Measurements from ENCODE around the gene MAD1L1.

MAD1L1 gene

GRCh38 chr7:2191016-2191415 is 41.7 kb downstream of the MAD1L1 start (continued):
- no peak for TF ChIP-seq TSHZ1 (tag by site-specific recombination; IDR thresholded peaks at IDR 0.05; ENCODE audit: borderline replicate concordance)
- no peak for TF ChIP-seq ZNF175 (tag by site-specific recombination; IDR thresholded peaks at IDR 0.05)
- TF ChIP-seq ZBTB21 (tag by site-specific recombination; IDR thresholded peaks at IDR 0.05), result no peak
- TF ChIP-seq ZNF571 (tag by site-specific recombination; IDR thresholded peaks at IDR 0.05), result no peak
- no peak for TF ChIP-seq ZNF354C (tag by site-specific recombination; IDR thresholded peaks at IDR 0.05; ENCODE audit: borderline replicate concordance, low read depth)
- TF ChIP-seq OSR2 (tag by site-specific recombination; IDR thresholded peaks at IDR 0.05), result no peak

DNA sequence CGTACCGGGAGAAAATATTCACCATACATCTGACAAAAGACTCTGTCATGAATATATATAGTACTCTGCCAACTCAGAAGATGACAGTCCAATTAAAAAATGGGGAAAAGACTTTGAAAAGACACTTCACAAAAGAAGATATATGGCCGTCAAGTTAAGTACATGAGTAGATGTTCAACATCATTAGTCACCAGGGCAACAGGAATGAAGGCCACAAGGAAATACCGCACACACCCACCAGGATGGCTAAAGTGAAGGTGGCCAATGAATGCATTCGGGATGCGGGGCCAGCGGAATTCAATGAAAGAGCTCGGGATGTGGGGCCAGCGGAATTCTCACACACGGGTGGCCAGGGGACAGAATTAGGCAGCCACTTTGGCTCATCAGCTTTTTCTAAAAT is 42.2 kb downstream of the MAD1L1 start:
- Histone ChIP-seq H3K27ac (ENCODE audit: extremely low read depth, low read depth, low read length) (no peak overlapping the region), H3K4me1 (ENCODE audit: control insufficient read depth, insufficient read depth, low read length) (no peaks in the 10 kb centered on the region), H3K9me3 (ENCODE audit: control insufficient read depth, insufficient read depth, low read depth, low read length) (no peaks in the 10 kb centered on the region), H3K36me3 (ENCODE audit: control insufficient read depth in 2 of 2, insufficient read depth in 1 of 2, low read length in 2 of 2) (peaks cover 0 to 33% of the 10 kb centered on the region in 2 experiments; a peak in 2 of 3 replicates), H3K4me3 (ENCODE audit: low read depth, low read length) (no peak overlapping the region)
- no peak for TF ChIP-seq ZNF391 (tag by site-specific recombination; IDR thresholded peaks at IDR 0.05; ENCODE audit: borderline replicate concordance, low read depth)
- TF ChIP-seq GFI1B (tag by site-specific recombination; IDR thresholded peaks at IDR 0.05), result no peak
- TF ChIP-seq PRDM4 (tag by site-specific recombination; IDR thresholded peaks at IDR 0.05), result no peak
- TF ChIP-seq SP7 (tag by site-specific recombination; IDR thresholded peaks at IDR 0.05), result no peak
- no peak for TF ChIP-seq ZNF776 (tag by site-specific recombination; IDR thresholded peaks at IDR 0.05; ENCODE audit: borderline replicate concordance)
- no peak for TF ChIP-seq ZNF513 (tag by site-specific recombination; IDR thresholded peaks at IDR 0.05)
- no peak for TF ChIP-seq ZNF548 (tag by site-specific recombination; IDR thresholded peaks at IDR 0.05)
- TF ChIP-seq ZNF658 (tag by site-specific recombination; IDR thresholded peaks at IDR 0.05), result no peak
- TF ChIP-seq, protein P1, sequence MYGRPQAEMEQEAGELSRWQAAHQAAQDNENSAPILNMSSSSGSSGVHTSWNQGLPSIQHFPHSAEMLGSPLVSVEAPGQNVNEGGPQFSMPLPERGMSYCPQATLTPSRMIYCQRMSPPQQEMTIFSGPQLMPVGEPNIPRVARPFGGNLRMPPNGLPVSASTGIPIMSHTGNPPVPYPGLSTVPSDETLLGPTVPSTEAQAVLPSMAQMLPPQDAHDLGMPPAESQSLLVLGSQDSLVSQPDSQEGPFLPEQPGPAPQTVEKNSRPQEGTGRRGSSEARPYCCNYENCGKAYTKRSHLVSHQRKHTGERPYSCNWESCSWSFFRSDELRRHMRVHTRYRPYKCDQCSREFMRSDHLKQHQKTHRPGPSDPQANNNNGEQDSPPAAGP (tag by site-specific recombination; IDR thresholded peaks at IDR 0.05), result no peak
- no peak for TF ChIP-seq MYNN (tag by site-specific recombination; IDR thresholded peaks at IDR 0.05; ENCODE audit: borderline replicate concordance)
- no peak for TF ChIP-seq SCRT1 (tag by site-specific recombination; IDR thresholded peaks at IDR 0.05; ENCODE audit: borderline replicate concordance)
- TF ChIP-seq, protein P2, sequence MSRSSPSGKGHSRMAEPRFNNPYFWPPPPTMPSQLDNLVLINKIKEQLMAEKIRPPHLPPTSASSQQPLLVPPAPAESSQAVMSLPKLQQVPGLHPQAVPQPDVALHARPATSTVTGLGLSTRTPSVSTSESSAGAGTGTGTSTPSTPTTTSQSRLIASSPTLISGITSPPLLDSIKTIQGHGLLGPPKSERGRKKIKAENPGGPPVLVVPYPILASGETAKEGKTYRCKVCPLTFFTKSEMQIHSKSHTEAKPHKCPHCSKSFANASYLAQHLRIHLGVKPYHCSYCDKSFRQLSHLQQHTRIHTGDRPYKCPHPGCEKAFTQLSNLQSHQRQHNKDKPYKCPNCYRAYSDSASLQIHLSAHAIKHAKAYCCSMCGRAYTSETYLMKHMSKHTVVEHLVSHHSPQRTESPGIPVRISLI (tag by site-specific recombination; IDR thresholded peaks at IDR 0.05), result no peak
- no peak for TF ChIP-seq ZNF335 (tag by site-specific recombination; conservative IDR thresholded peaks at IDR 0.05)
- TF ChIP-seq KLF7 (tag by site-specific recombination; IDR thresholded peaks at IDR 0.05; ENCODE audit: borderline replicate concordance), result no peak
- TF ChIP-seq ZNF768 (tag by site-specific recombination; IDR thresholded peaks at IDR 0.05), result no peak
- no peak for TF ChIP-seq ZBTB20 (tag by site-specific recombination; IDR thresholded peaks at IDR 0.05)
- TF ChIP-seq ZSCAN30 (tag by site-specific recombination; IDR thresholded peaks at IDR 0.05), result no peak
- POLR2A ChIA-PET, result no interaction called here
- CTCF ChIA-PET, result interaction anchor here (0.6 kb wide), 1 partner anchor 55 kb away, joined by 3 read pairs; no protein-coding TSS in a partner anchor

Data from HEK293 (cell line).